GM18526 (cell line): ENCODE results near the gene RGS7.

Experiments
- POLR2A ChIP-seq: IDR thresholded peaks from 3 replicates; pipeline ENCODE4 v1.6.1; 2011; ENCODE audit not compliant: insufficient read length; ENCODE audit errors: extremely low read depth

RGS7 gene

GRCh38 chr1:240967070-240967724, 389.8 kb downstream of the RGS7 start:
- no peak for TF ChIP-seq POLR2A

- TF ChIP-seq POLR2A: no peak
Observed at GRCh38 chr1:240965581-240966091, 391.4 kb downstream of the RGS7 start.

- no peak for TF ChIP-seq POLR2A
Observed at GRCh38 chr1:240962086-240962485, 394.9 kb downstream of the RGS7 start.

GRCh38 chr1:240956424-240956823, 400.6 kb downstream of the RGS7 start:
- no peak for TF ChIP-seq POLR2A

- no peak for TF ChIP-seq POLR2A
Observed at GRCh38 chr1:240956020-240956419, 401.0 kb downstream of the RGS7 start.

- TF ChIP-seq POLR2A: no peak
Observed at GRCh38 chr1:240947438-240948224, 409.4 kb downstream of the RGS7 start.

- TF ChIP-seq POLR2A: no peak
Observed at GRCh38 chr1:240946926-240947325, 410.1 kb downstream of the RGS7 start.

GRCh38 chr1:240942901-240943300, 414.1 kb downstream of the RGS7 start:
- no peak for TF ChIP-seq POLR2A

GRCh38 chr1:240941701-240942370, 415.2 kb downstream of the RGS7 start:
- TF ChIP-seq POLR2A: no peak

- TF ChIP-seq POLR2A: no peak
Observed at GRCh38 chr1:240936911-240937668, 419.9 kb downstream of the RGS7 start.

GRCh38 chr1:240935920-240936319, 421.1 kb downstream of the RGS7 start:
- no peak for TF ChIP-seq POLR2A

GRCh38 chr1:240931031-240931430, 426.0 kb downstream of the RGS7 start:
- no peak for TF ChIP-seq POLR2A

- no peak for TF ChIP-seq POLR2A
Observed at GRCh38 chr1:240928265-240928664, 428.7 kb downstream of the RGS7 start.

- TF ChIP-seq POLR2A: no peak
Observed at GRCh38 chr1:240927821-240928220, 429.2 kb downstream of the RGS7 start.

- TF ChIP-seq POLR2A: no peak
Observed at GRCh38 chr1:240925273-240925672, 431.7 kb downstream of the RGS7 start.
